Brain microvascular endothelial cell (primary cell): ENCODE results near the gene SNX9.
"Not testable (repeated sequence)": the region's sequence is repeated elsewhere in the genome, so short reads cannot be mapped to it uniquely, and the experiment has no call there.

Experiments used
- DNase-seq: peaks from one replicate; pipeline ENCODE4 v3.0.0-alpha.2; 2020
- H3K27ac ChIP-seq: fragments of 250-450 bp; sonication (Bioruptor Pico); 2 replicates; pipeline ENCODE4 v1.5.1; 2020; ENCODE audit warnings: mild to moderate bottlenecking, moderate library complexity
- H3K27me3 ChIP-seq: fragments of 250-450 bp; sonication (Bioruptor Pico); replicated peaks from 2 replicates; pipeline ENCODE4 v1.5.1; 2020; ENCODE audit warnings: mild to moderate bottlenecking
- H3K36me3 ChIP-seq: fragments of 250-450 bp; sonication (Bioruptor Pico); replicated peaks from 2 replicates; pipeline ENCODE4 v1.5.1; 2020; ENCODE audit warnings: mild to moderate bottlenecking
- H3K4me3 ChIP-seq: 2 replicates; pipeline ENCODE4 v1.5.1; 2011; ENCODE audit warnings: low read depth, mild to moderate bottlenecking, control low read depth, low read length, moderate library complexity
- in situ Hi-C: cut with HindIII; loops from 2 replicates; pipeline ENCODE4 v1.10.0; 2017; ENCODE audit warnings: low sequenced_read_pairs, low pct_ligation_motif_present
- TF ChIP-seq, protein P1 (sequence below): IDR thresholded peaks from 2 replicates; pipeline ENCODE4 v1.5.1; 2011; ENCODE audit warnings: low read depth, mild to moderate bottlenecking, moderate library complexity, low read length, control low read depth, inconsistent platforms; ENCODE audit errors: missing control alignments

SNX9 gene

DNA sequence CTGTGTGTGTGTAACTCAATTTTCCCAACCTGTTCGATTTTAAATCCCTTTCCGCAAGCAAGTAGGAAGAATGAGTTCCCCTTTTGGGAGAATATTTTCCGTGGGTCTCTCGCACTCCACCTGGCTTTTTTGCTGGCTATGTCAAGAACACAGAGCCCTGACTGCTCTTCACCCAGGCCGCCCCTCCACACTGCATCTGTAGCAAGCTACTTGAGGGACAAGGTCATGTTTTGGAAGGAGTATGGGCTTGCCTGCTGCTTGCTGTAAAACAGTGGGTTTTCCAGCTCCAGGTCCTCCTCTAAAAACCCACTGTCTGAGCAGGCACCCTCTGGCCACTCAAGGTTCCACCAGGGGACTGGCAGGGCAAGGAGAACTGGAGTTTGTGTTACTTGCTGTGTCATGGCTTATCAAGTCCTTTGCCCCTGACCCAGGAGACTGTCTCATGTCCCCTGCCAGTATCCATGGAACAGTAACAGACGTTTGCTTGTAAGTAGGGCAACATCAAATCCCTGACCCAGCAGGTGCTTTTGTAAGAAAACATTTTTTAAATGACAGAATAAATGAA is 123.1 kb downstream of the SNX9 start:
- Histone ChIP-seq H3K27me3 (no peaks in the 10 kb centered on the region), H3K27ac (no peak overlapping the region), H3K36me3 (peaks cover 25% of the 10 kb centered on the region), H3K4me3 (no peak overlapping the region)
- TF ChIP-seq, protein P1, sequence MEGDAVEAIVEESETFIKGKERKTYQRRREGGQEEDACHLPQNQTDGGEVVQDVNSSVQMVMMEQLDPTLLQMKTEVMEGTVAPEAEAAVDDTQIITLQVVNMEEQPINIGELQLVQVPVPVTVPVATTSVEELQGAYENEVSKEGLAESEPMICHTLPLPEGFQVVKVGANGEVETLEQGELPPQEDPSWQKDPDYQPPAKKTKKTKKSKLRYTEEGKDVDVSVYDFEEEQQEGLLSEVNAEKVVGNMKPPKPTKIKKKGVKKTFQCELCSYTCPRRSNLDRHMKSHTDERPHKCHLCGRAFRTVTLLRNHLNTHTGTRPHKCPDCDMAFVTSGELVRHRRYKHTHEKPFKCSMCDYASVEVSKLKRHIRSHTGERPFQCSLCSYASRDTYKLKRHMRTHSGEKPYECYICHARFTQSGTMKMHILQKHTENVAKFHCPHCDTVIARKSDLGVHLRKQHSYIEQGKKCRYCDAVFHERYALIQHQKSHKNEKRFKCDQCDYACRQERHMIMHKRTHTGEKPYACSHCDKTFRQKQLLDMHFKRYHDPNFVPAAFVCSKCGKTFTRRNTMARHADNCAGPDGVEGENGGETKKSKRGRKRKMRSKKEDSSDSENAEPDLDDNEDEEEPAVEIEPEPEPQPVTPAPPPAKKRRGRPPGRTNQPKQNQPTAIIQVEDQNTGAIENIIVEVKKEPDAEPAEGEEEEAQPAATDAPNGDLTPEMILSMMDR: no peak
- in situ Hi-C loops: no loop called here
- no peak for DNase-seq

DNA sequence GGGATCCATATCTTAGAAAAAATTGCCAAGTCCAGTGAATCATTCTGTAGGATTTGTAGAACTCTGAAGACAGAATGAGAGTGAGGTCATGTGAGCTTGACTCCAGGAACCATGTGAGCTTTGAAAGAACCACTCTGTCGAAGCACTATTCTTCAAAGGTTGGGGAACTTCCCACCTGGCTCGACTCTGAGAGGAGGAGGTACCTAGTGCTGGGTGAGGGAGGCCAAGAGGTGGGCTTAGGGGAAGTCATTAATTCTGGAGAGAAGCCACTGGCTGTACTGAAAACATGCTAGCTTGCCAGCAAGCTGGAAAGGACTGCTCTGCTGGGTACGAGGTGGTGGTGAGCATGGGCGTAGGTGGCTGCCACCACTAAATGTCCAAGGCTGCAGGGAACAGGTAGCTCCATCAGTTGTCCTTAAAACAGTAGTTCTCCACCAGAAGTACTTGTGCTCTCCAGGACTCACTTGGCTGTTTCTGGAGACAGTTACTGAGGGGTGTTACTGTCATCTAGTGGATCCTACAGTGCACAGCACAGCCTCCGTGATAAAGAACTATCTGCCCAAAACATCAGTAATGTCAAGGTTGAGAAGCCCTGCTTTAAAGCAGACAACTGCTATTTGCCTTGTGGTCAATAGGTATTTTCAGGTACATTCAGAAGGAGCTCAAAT is 124.0 kb downstream of the SNX9 start:
- DNase-seq: no peak
- TF ChIP-seq, protein P1: peak; percentile 62
- no peak overlapping the region for H3K27ac ChIP-seq
- H3K4me3 ChIP-seq: no peak overlapping the region
- peaks cover 21% of the 10 kb centered on the region for H3K36me3 ChIP-seq
- H3K27me3 ChIP-seq: no peaks in the 10 kb centered on the region
- in situ Hi-C loops: no loop called here

DNA sequence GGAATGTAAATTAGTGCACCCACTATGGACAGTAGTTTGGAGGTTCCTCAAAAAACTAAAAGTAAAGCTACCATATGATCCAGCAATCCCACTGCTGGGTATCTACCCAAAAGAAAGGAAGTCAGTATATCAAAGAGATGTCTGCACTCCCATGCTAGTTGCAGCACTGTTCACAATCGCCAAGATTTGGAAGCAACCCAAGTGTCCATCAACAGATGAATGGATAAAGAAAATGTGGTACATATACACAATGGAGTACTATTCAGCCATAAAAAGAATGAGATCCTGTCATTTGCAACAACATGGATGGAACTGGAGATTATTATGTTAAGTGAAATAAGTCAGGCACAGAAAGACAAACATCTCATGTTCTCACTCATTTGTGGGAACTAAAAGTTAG is 127.9 kb downstream of the SNX9 start:
- H3K27me3 ChIP-seq, H3K36me3 ChIP-seq, H3K27ac ChIP-seq, H3K4me3 ChIP-seq, DNase-seq, in situ Hi-C loops: not testable (repeated sequence)

DNA sequence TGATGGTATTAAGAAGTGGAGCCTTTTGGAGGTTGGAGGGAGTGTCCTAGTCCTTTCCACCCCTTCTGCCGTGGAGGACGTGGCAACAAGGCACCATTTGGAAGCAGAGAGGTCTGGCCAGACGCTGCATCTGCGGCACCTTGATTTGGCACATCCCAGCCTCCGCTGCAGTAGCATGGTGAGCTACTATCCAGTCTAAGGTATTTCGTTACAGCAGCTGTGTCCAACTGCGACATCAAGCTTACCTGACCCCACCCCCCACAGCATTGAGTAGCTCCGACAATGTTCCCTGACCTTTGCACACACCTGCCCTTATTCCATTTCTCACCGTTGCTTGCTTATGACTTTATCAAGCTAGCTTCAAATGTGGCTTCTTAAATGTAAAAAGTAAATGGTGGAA is 128.8 kb downstream of the SNX9 start:
- DNase-seq: no peak
- Histone ChIP-seq H3K36me3 (no peaks in the 10 kb centered on the region), H3K4me3 (no peak overlapping the region), H3K27me3 (no peaks in the 10 kb centered on the region), H3K27ac (no peak overlapping the region)
- TF ChIP-seq, protein P1: no peak
- in situ Hi-C loops: no loop called here

DNA sequence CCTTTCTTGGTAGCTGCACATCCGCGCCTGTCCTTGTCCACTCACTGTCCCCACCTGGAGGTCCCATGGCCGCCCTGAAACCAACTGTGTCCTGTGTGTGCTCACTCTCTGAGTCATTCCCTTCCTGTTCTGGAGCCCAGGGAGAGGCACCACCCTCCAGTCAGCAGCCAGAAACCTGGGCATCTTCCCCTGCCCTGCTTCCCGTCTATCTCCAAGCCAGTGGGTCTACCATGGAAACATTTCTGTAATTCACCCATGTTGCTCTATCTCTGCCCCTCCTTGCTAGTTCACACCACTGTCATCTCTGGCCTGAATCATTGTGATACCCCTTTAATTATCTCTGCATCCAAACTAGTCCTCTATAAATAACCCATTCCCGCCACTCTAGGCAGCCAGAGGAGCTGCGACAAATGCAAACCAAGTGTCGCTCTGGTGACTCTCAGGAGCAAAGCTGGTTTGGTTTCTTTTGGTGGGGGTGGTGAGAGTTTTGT is 129.9 kb downstream of the SNX9 start:
- in situ Hi-C loops: no loop called here
- H3K27ac ChIP-seq: no peak overlapping the region
- no peak for DNase-seq
- no peaks in the 10 kb centered on the region for H3K27me3 ChIP-seq
- TF ChIP-seq, protein P1: no peak
- H3K4me3 ChIP-seq: no peak overlapping the region
- no peaks in the 10 kb centered on the region for H3K36me3 ChIP-seq

DNA sequence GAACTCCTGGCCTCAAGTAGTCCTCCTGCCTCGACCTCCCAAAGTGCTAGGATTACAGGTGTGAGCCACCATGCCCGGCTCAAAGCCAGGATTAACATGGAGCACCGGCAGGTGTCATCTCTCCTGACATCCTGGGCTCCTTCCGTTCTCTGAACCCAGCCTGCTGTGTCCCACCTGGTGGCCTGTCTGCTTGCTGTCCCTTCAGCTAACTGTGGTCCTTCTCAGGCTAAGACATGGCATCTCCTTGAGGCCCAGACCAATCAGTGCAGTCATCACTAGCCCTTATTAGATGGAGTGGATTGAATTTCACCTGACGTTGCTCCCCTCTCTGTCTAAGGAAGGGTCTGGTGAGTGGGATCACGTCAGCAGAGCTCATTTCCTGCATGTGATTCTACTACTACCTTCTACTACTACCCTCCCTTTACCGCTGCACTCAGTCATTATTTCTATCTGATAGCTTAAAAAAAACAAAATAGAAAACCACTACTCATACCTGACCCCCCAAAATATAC is 130.6 kb downstream of the SNX9 start:
- in situ Hi-C loops: no loop called here
- H3K27ac ChIP-seq: no peak overlapping the region
- H3K36me3 ChIP-seq: no peaks in the 10 kb centered on the region
- TF ChIP-seq, protein P1: no peak
- no peak overlapping the region for H3K4me3 ChIP-seq
- no peaks in the 10 kb centered on the region for H3K27me3 ChIP-seq
- DNase-seq: no peak
